HepG2 (cell line): ENCODE measurements around the gene ADGRG4. TPM values are rescaled to one million over a fixed set of nuclear protein-coding genes. Genes with fewer than 3 reads are reported as not detected.

Experiments used
- ATAC-seq: fragments of 200-7000 bp; cut with Tn5 transposase; 3 replicates; pipeline ENCODE4 v1.9.1; 2020; ENCODE audit warnings: mild to moderate bottlenecking, moderate library complexity
- BruUV-seq: library from RNA; stranded (reverse); fragments of 400-500 nt; replicated peaks from 2 replicates; lab custom pipeline; 2021; lab: Mats Ljungman, UMichigan
- CTCF ChIA-PET: fragments of 300-600 bp; formaldehyde crosslinking; extraction: SDS; loops from one replicate; lab custom pipeline; 2021; ENCODE audit warnings: low total read pairs, inconsistent platforms, low intra/inter-chr PET ratio; lab: Yijun Ruan, JAX
- POLR2A ChIA-PET: fragments of 350-600 bp; sonication (Branson Sonifier 250); formaldehyde crosslinking; loops from one replicate; lab custom pipeline; 2020; ENCODE audit warnings: antibody characterized with exemption, inconsistent platforms; lab: Yijun Ruan, JAX
- DNase-seq: peaks from one replicate; pipeline ENCODE4 v3.0.0-alpha.2; 2015; ENCODE audit warnings: low spot score
- FAIRE-seq: peaks from 3 replicates; lab custom pipeline; 2011; peaks lifted over from hg19 to GRCh38; lab: Jason Lieb, UNC
- H2AFZ ChIP-seq: one replicate; pipeline ENCODE4 v1.6.1; 2011; ENCODE audit warnings: low read length, inconsistent platforms
- H3K27ac ChIP-seq: fragments of 300-600 bp; 3 replicates; pipeline ENCODE4 v1.8.0; 2011; ENCODE audit warnings: mixed run types, mild to moderate bottlenecking, mixed read lengths, low read length, inconsistent platforms; ENCODE audit not compliant: insufficient read depth; ENCODE audit errors: extremely low read length
- H3K27me3 ChIP-seq, 2 experiments: fragments of 200-600 bp in 1 of 2; 2 replicates in 1 of 2; 3 replicates in 1 of 2; pipeline versions ENCODE4 v1.6.0 to v1.8.0; 2011; ENCODE audit warnings: low read length in 2 of 2, mild to moderate bottlenecking in 2 of 2, moderate library complexity in 2 of 2, inconsistent platforms in 1 of 2; ENCODE audit not compliant: insufficient read depth in 2 of 2, control insufficient read depth in 1 of 2
- H3K36me3 ChIP-seq, 2 experiments: fragments of 200-600 bp in 1 of 2; replicated peaks in 1 of 2; 2 replicates in 1 of 2; 3 replicates in 1 of 2; pipeline versions ENCODE4 v1.5.1 to v1.8.0; 2011; ENCODE audit warnings: low read length in 2 of 2, inconsistent platforms in 1 of 2; ENCODE audit not compliant: insufficient read depth in 2 of 2, control insufficient read depth in 1 of 2
- H3K4me1 ChIP-seq: 2 replicates; pipeline ENCODE4 v1.5.1; 2012; ENCODE audit warnings: low read length, inconsistent platforms; ENCODE audit not compliant: insufficient read depth
- H3K4me2 ChIP-seq: 2 replicates; pipeline ENCODE4 v1.6.0; 2011; ENCODE audit warnings: low read depth, low read length, inconsistent platforms
- H3K4me3 ChIP-seq, 3 experiments: fragments of 200-600 bp in 1 of 3; sonication (generic), shearing (Covaris generic) in 1 of 3; replicated peaks in 1 of 3; 2 replicates each; pipeline ENCODE4 v1.5.1; 2011 to 2016; ENCODE audit warnings: low read length in 3 of 3, inconsistent platforms in 2 of 3, low read depth in 2 of 3, mild to moderate bottlenecking in 2 of 3, control low read depth in 1 of 3, mixed read lengths in 1 of 3; ENCODE audit not compliant: insufficient read depth in 1 of 3
- H3K79me2 ChIP-seq: one replicate; pipeline ENCODE4 v1.6.1; 2011; ENCODE audit warnings: low read length, inconsistent platforms; ENCODE audit not compliant: insufficient read depth
- H3K9ac ChIP-seq: 2 replicates; pipeline ENCODE4 v1.6.0; 2011; ENCODE audit warnings: mild to moderate bottlenecking, low read depth, low read length, inconsistent platforms; ENCODE audit not compliant: insufficient read depth
- H3K9me3 ChIP-seq: 2 replicates; pipeline ENCODE4 v1.5.1; 2012; ENCODE audit warnings: mild to moderate bottlenecking, low read length
- H4K20me1 ChIP-seq: 2 replicates; pipeline ENCODE4 v1.6.0; 2011; ENCODE audit warnings: inconsistent platforms, mild to moderate bottlenecking, low read length, moderate library complexity; ENCODE audit not compliant: insufficient read depth
- BATF2 ChIP-seq: sonication (generic); formaldehyde crosslinking; IDR thresholded peaks from 2 replicates; pipeline ENCODE4 v1.8.0; 2022; ENCODE audit warnings: mild to moderate bottlenecking, missing genetic modification reagents, moderate library complexity
- FOSL2 ChIP-seq: sonication (generic); formaldehyde crosslinking; IDR thresholded peaks from 2 replicates; pipeline ENCODE4 v1.4.0; 2020; ENCODE audit warnings: missing genetic modification reagents
- GTF2F1 ChIP-seq: fragments of 150-350 bp; IDR thresholded peaks from 2 replicates; pipeline ENCODE4 v1.6.1; 2014; ENCODE audit warnings: low read length
- ISL2 ChIP-seq: sonication (generic); formaldehyde crosslinking; IDR thresholded peaks from 2 replicates; pipeline ENCODE4 v1.5.0; 2020; ENCODE audit warnings: missing genetic modification reagents
- RFX1 ChIP-seq: fragments of 450-650 bp; IDR thresholded peaks from 2 replicates; pipeline ENCODE4 v1.6.1; 2017
- SALL2 ChIP-seq: sonication (generic); formaldehyde crosslinking; IDR thresholded peaks from 2 replicates; pipeline ENCODE4 v1.8.1; 2023; ENCODE audit warnings: mild to moderate bottlenecking, missing genetic modification reagents, inconsistent platforms
- SATB2 ChIP-seq: sonication (generic); formaldehyde crosslinking; IDR thresholded peaks from 2 replicates; pipeline ENCODE4 v1.5.0; 2020; ENCODE audit warnings: missing genetic modification reagents
- SNAI1 ChIP-seq: sonication (generic); formaldehyde crosslinking; IDR thresholded peaks from 2 replicates; pipeline ENCODE4 v1.5.0; 2020; ENCODE audit warnings: mild to moderate bottlenecking, missing genetic modification reagents, borderline replicate concordance
- THAP9 ChIP-seq: sonication (generic); formaldehyde crosslinking; IDR thresholded peaks from 2 replicates; pipeline ENCODE4; 2020; ENCODE audit warnings: missing genetic modification reagents, mild to moderate bottlenecking, borderline replicate concordance
- UBTF ChIP-seq: sonication (generic); formaldehyde crosslinking; IDR thresholded peaks from 2 replicates; pipeline ENCODE4 v1.4.0; 2020; ENCODE audit warnings: mild to moderate bottlenecking, missing genetic modification reagents
- ZHX1 ChIP-seq: sonication (generic); formaldehyde crosslinking; IDR thresholded peaks from 2 replicates; pipeline ENCODE4 v1.8.1; 2022; ENCODE audit warnings: low read depth, mild to moderate bottlenecking, missing genetic modification reagents
- ZNF235 ChIP-seq: sonication (generic); formaldehyde crosslinking; IDR thresholded peaks from 2 replicates; pipeline ENCODE4 v1.8.1; 2023; ENCODE audit warnings: mild to moderate bottlenecking, missing genetic modification reagents, borderline replicate concordance
- ZNF335 ChIP-seq: sonication (generic); formaldehyde crosslinking; IDR thresholded peaks from 2 replicates; pipeline ENCODE4 v1.4.0; 2020; ENCODE audit warnings: missing genetic modification reagents
- ZNF644 ChIP-seq: IDR thresholded peaks from 2 replicates; pipeline ENCODE4 v1.6.1; 2016; ENCODE audit warnings: low read depth
- WGBS: methylation state at CpG from one replicate; pipeline ENCODE4 v1.1.6; 2017; ENCODE audit warnings: low lambda C conversion rate; 5-methylcytosine and 5-hydroxymethylcytosine counted together
- in situ Hi-C: cut with HindIII; loops from 2 replicates; pipeline ENCODE4 v1.10.0; 2017; ENCODE audit warnings: low pct_unique_long_range_greater_than_20kb; ENCODE audit not compliant: extremely low pct_ligation_motif_present
- intact Hi-C: fragments of 100-400 bp; cut with micrococcal nuclease; formaldehyde crosslinking; loops from one replicate; pipeline ENCODE4 v1.10.0; 2022; ENCODE audit not compliant: unreplicated experiment
- polyA plus RNA-seq, 8 experiments: library from polyadenylated mRNA; depleted of rRNA in 3 of 8; stranded (reverse) in 7 of 8; unstranded in 1 of 8; fragments of >200 nt; fragmentation: Illumina TruSeq in 4 of 8; extraction: Trizol in 4 of 8; gene quantifications; 2 replicates each; pipeline versions ENCODE4 v1.2.1 to v1.2.3, GENCODE V29; 2011 to 2016; ENCODE audit warnings: low read depth in 4 of 8, missing spikeins in 1 of 8, mixed read lengths in 1 of 8; ENCODE audit not compliant: insufficient read depth in 1 of 8
- total RNA-seq, 5 experiments: library from RNA; depleted of rRNA; stranded (reverse); fragments of >200 nt; fragmentation: Illumina TruSeq; extraction: Trizol; gene quantifications; 2 replicates each; pipeline ENCODE4 v1.2.3, GENCODE V29; 2016; ENCODE audit warnings: low read depth in 1 of 5

The ADGRG4 gene
- total and polyA plus RNA-seq, 2 of the 13 experiments (the other 11 are each of a cell fraction or from before 2014, with no cell fraction given) = not detected

GRCh38 chrX:136457303-136457917 lies 156.6 kb downstream of the ADGRG4 start:
- ChIA-PET CTCF (no interaction called here), POLR2A (no interaction called here)
- ATAC-seq = no peak
- intact Hi-C loops (no loop called here), in situ Hi-C loops (no loop called here)
- Histone ChIP-seq H3K4me1 (no peaks in the 10 kb centered on the region), H3K4me3 (no peak overlapping the region), H3K4me2 (no peak overlapping the region), H3K36me3 (no peaks in the 10 kb centered on the region), H3K9me3 (no peaks in the 10 kb centered on the region), H4K20me1 (no peaks in the 10 kb centered on the region), H3K79me2 (no peaks in the 10 kb centered on the region), H2AFZ (no peak overlapping the region), H3K27ac (no peak overlapping the region), H3K27me3 (no peaks in the 10 kb centered on the region), H3K9ac (no peak overlapping the region)
- 2% methylated on average over 5 of the region's 5 CpGs for WGBS
- no peak for DNase-seq
- no peak for FAIRE-seq
- BruUV-seq = no TSS peak
- TF ChIP-seq RFX1 = no peak
- TF ChIP-seq SALL2 (CRISPR knock-in tag) = no peak
- no peak for TF ChIP-seq THAP9
- TF ChIP-seq UBTF = no peak
- no peak for TF ChIP-seq SATB2
- no peak for TF ChIP-seq SNAI1 (CRISPR knock-in tag)
- no peak for TF ChIP-seq BATF2 (CRISPR knock-in tag)
- no peak for TF ChIP-seq ZHX1
- no peak for TF ChIP-seq ZNF235 (CRISPR knock-in tag)
- no peak for TF ChIP-seq GTF2F1
- no peak for TF ChIP-seq ZNF644 (CRISPR knock-in tag)
- no peak for TF ChIP-seq ZNF335 (CRISPR knock-in tag)
- no peak for TF ChIP-seq ISL2 (CRISPR knock-in tag)
- TF ChIP-seq FOSL2 (CRISPR knock-in tag) = no peak
